HG03064 (cell line): Measurements from ENCODE around the gene SIPA1L3.

Experiments
- ATAC-seq: cut with Tn5 transposase; IDR thresholded peaks from one replicate; pipeline ENCODE4 v1.9.1; 2021; ENCODE audit warnings: low read depth; ENCODE audit not compliant: unreplicated experiment

Gene SIPA1L3

GRCh38 chr19:38082256-38083118 lies 175.5 kb downstream of the SIPA1L3 start:
- ATAC-seq, result no peak

GRCh38 chr19:38084196-38084595 lies 177.2 kb downstream of the SIPA1L3 start:
- no peak for ATAC-seq

- ATAC-seq, result no peak
Measured at GRCh38 chr19:38089440-38089839, 182.4 kb downstream of the SIPA1L3 start.

GRCh38 chr19:38093154-38093553 lies 186.1 kb downstream of the SIPA1L3 start:
- ATAC-seq, result no peak

- ATAC-seq, result no peak
Measured at GRCh38 chr19:38093587-38093986, 186.6 kb downstream of the SIPA1L3 start.

GRCh38 chr19:38095411-38096308 lies 188.7 kb downstream of the SIPA1L3 start:
- no peak for ATAC-seq

- ATAC-seq, result no peak
Measured at GRCh38 chr19:38099966-38100365, 193.0 kb downstream of the SIPA1L3 start.

- ATAC-seq, result no peak
Measured at GRCh38 chr19:38100589-38100988, 193.6 kb downstream of the SIPA1L3 start.

- no peak for ATAC-seq
Measured at GRCh38 chr19:38101723-38102122, 194.7 kb downstream of the SIPA1L3 start.

- ATAC-seq, result no peak
Measured at GRCh38 chr19:38105574-38105973, 198.6 kb downstream of the SIPA1L3 start.

GRCh38 chr19:38107129-38107528 lies 200.1 kb downstream of the SIPA1L3 start:
- no peak for ATAC-seq

- ATAC-seq, result no peak
Measured at GRCh38 chr19:38111898-38112297, 204.9 kb downstream of the SIPA1L3 start.

GRCh38 chr19:38114651-38115050 lies 207.6 kb downstream of the SIPA1L3 start:
- ATAC-seq, result no peak

GRCh38 chr19:38115271-38115802 lies 208.3 kb downstream of the SIPA1L3 start:
- ATAC-seq, result no peak

- no peak for ATAC-seq
Measured at GRCh38 chr19:38118176-38118575, 211.2 kb downstream of the SIPA1L3 start.

- ATAC-seq, result no peak
Measured at GRCh38 chr19:38120471-38121025, 213.5 kb downstream of the SIPA1L3 start.

GRCh38 chr19:38122402-38123093 lies 215.5 kb downstream of the SIPA1L3 start:
- no peak for ATAC-seq

- ATAC-seq, result no peak
Measured at GRCh38 chr19:38125238-38125637, 218.2 kb downstream of the SIPA1L3 start.

- ATAC-seq, result no peak
Measured at GRCh38 chr19:38130399-38130798, 223.4 kb downstream of the SIPA1L3 start.

- ATAC-seq, result no peak
Measured at GRCh38 chr19:38132781-38133180, 225.8 kb downstream of the SIPA1L3 start.
